A549 (cell line): ENCODE results near the gene DEDD2. TPM values are rescaled to one million over a fixed set of nuclear protein-coding genes. Genes with fewer than 3 reads are reported as not detected.

ENCODE experiments used
- ATAC-seq, 2 experiments: fragments of 200-7000 bp in 1 of 2; fragments of >200 bp in 1 of 2; cut with Nextera tagmentation in 1 of 2; cut with Tn5 transposase in 1 of 2; 3 replicates each; pipeline versions ENCODE4 v1.8.0 to v1.9.1; 2018 to 2020; ENCODE audit warnings: mild to moderate bottlenecking in 1 of 2, moderate library complexity in 1 of 2
- CTCF ChIA-PET: fragments of 300-600 bp; sonication (Branson Sonifier 250); formaldehyde crosslinking; extraction: SDS; loops from one replicate; lab custom pipeline; 2021; ENCODE audit warnings: antibody characterized with exemption, inconsistent platforms; lab: Yijun Ruan, JAX
- POLR2A ChIA-PET: fragments of 350-600 bp; formaldehyde crosslinking; extraction: SDS; loops from one replicate; lab custom pipeline; 2021; ENCODE audit warnings: antibody characterized with exemption, inconsistent platforms; lab: Yijun Ruan, JAX
- DNase-seq, 2 experiments: peaks; one replicate each; pipeline versions ENCODE4 v3.0.0 to v3.0.0-alpha.2; 2011 to 2016; ENCODE audit warnings: low read depth in 1 of 2, low spot score in 1 of 2
- FAIRE-seq: peaks from 2 replicates; lab custom pipeline; 2011; peaks lifted over from hg19 to GRCh38; lab: Jason Lieb, UNC
- H3K27ac ChIP-seq, 2 experiments: fragments of >200 bp; sonication (Bioruptor Twin); formaldehyde crosslinking; 3 replicates each; pipeline ENCODE4 v1.5.1; 2016 to 2017
- H3K4me1 ChIP-seq: fragments of >200 bp; sonication (Bioruptor Twin); formaldehyde crosslinking; 3 replicates; pipeline ENCODE4 v1.6.1; 2016
- H3K4me2 ChIP-seq: fragments of >200 bp; sonication (Bioruptor Twin); formaldehyde crosslinking; 3 replicates; pipeline ENCODE4 v1.6.1; 2016
- H3K4me3 ChIP-seq: fragments of >200 bp; sonication (Bioruptor Twin); formaldehyde crosslinking; 3 replicates; pipeline ENCODE4 v1.5.1; 2016
- H3K9me3 ChIP-seq: fragments of >200 bp; sonication (Bioruptor Twin); formaldehyde crosslinking; 3 replicates; pipeline ENCODE4 v1.6.1; 2016
- CEBPB ChIP-seq, 2 experiments: fragments of >200 bp in 1 of 2; sonication (Bioruptor Twin) in 1 of 2; formaldehyde crosslinking in 1 of 2; IDR thresholded peaks; 2 replicates each; pipeline ENCODE4 v1.6.1; 2012 to 2016
- CHD2 ChIP-seq: fragments of 150-350 bp; IDR thresholded peaks from 2 replicates; pipeline ENCODE4 v1.6.1; 2014; ENCODE audit warnings: low read length; ENCODE audit not compliant: partially characterized antibody
- FOSB ChIP-seq: fragments of 250-450 bp; sonication (Bioruptor Pico); IDR thresholded peaks from 2 replicates; pipeline ENCODE4 v1.5.0; 2020; ENCODE audit warnings: mild to moderate bottlenecking, moderate library complexity
- FOSL2 ChIP-seq, 2 experiments: fragments of 450-650 bp in 1 of 2; fragments of >200 bp in 1 of 2; sonication (Bioruptor Twin) in 1 of 2; formaldehyde crosslinking; IDR thresholded peaks; 2 replicates each; pipeline versions ENCODE4 v1.5.0 to v1.6.1; 2016 to 2020; ENCODE audit warnings: mild to moderate bottlenecking in 1 of 2, moderate library complexity in 1 of 2
- HDAC2 ChIP-seq: fragments of 200-600 bp; sonication (generic); IDR thresholded peaks from 2 replicates; pipeline ENCODE4 v1.6.1; 2016
- HEYL ChIP-seq: fragments of 250-450 bp; sonication (Bioruptor Pico); IDR thresholded peaks from 2 replicates; pipeline ENCODE4 v1.8.0; 2021; ENCODE audit warnings: mild to moderate bottlenecking, moderate library complexity
- JUN ChIP-seq, 2 experiments: fragments of >200 bp; sonication (Bioruptor Twin); formaldehyde crosslinking; IDR thresholded peaks; 2 replicates in 1 of 2; 3 replicates in 1 of 2; pipeline ENCODE4 v1.6.1; 2016 to 2017
- MAFK ChIP-seq: fragments of 450-650 bp; IDR thresholded peaks from 2 replicates; pipeline ENCODE4 v1.6.1; 2014; ENCODE audit not compliant: partially characterized antibody
- MAZ ChIP-seq: fragments of 150-350 bp; IDR thresholded peaks from 2 replicates; pipeline ENCODE4 v1.6.1; 2014; ENCODE audit warnings: antibody characterized with exemption, low read depth, low read length, borderline replicate concordance
- MYC ChIP-seq: IDR thresholded peaks from 2 replicates; pipeline ENCODE4 v1.6.1; 2012; ENCODE audit warnings: mild to moderate bottlenecking, inconsistent platforms, low read length, improper control_type of control experiment, borderline replicate concordance
- PHF8 ChIP-seq: fragments of 200-600 bp; sonication (generic); IDR thresholded peaks from 2 replicates; pipeline ENCODE4 v1.6.1; 2016; ENCODE audit warnings: low read depth, mild to moderate bottlenecking, antibody characterized with exemption, moderate library complexity, borderline replicate concordance
- POLR2A ChIP-seq: IDR thresholded peaks from 2 replicates; pipeline ENCODE4 v1.6.1; 2012; ENCODE audit warnings: mild to moderate bottlenecking, low read length
- RAD21 ChIP-seq, 2 experiments: fragments of >200 bp in 1 of 2; sonication (Bioruptor Twin) in 1 of 2; formaldehyde crosslinking in 1 of 2; IDR thresholded peaks in 1 of 2; conservative IDR thresholded peaks in 1 of 2; 2 replicates in 1 of 2; 3 replicates in 1 of 2; pipeline ENCODE4 v1.6.1; 2012 to 2018; ENCODE audit warnings: inconsistent platforms in 1 of 2
- RNF2 ChIP-seq: fragments of 200-600 bp; sonication (generic); IDR thresholded peaks from 2 replicates; pipeline ENCODE4 v1.6.1; 2016; ENCODE audit warnings: low read depth, mild to moderate bottlenecking, antibody characterized with exemption, moderate library complexity, borderline replicate concordance
- SMC3 ChIP-seq: fragments of >200 bp; sonication (Bioruptor Twin); formaldehyde crosslinking; IDR thresholded peaks from 3 replicates; pipeline ENCODE4 v1.6.1; 2018; ENCODE audit warnings: inconsistent platforms
- SREBF2 ChIP-seq: fragments of 450-650 bp; IDR thresholded peaks from 2 replicates; pipeline ENCODE4 v1.6.1; 2014; ENCODE audit warnings: mild to moderate bottlenecking, moderate library complexity
- TFCP2L1 ChIP-seq: fragments of 250-450 bp; sonication (Bioruptor Pico); IDR thresholded peaks from 2 replicates; pipeline ENCODE4 v1.5.0; 2021; ENCODE audit warnings: mild to moderate bottlenecking
- ZC3H11A ChIP-seq: fragments of 450-650 bp; IDR thresholded peaks from 2 replicates; pipeline ENCODE4 v1.6.1; 2014; ENCODE audit warnings: antibody characterized with exemption, mild to moderate bottlenecking
- ZSCAN20 ChIP-seq: fragments of 250-450 bp; sonication (Bioruptor Pico); IDR thresholded peaks from 2 replicates; pipeline ENCODE4 v1.8.0; 2022; ENCODE audit warnings: mild to moderate bottlenecking, moderate library complexity
- WGBS: methylation state at CpG from one replicate; pipeline ENCODE4 v1.1.6; 2017; ENCODE audit errors: missing lambda C conversion rate; 5-methylcytosine and 5-hydroxymethylcytosine counted together
- polyA plus RNA-seq, 4 experiments: library from polyadenylated mRNA; depleted of rRNA in 3 of 4; stranded (reverse); fragments of >200 nt; fragmentation: RNase III in 1 of 4; extraction: RNeasy Plus Mini Kit Qiagen cat#74134 plus additional on column Dnase treatment in 1 of 4; gene quantifications; 2 replicates in 3 of 4; 3 replicates in 1 of 4; pipeline ENCODE4 v1.2.3, GENCODE V29; 2011 to 2017
- TF ChIP-seq, protein P1 (sequence below): fragments of 200-600 bp; sonication (generic); IDR thresholded peaks from 2 replicates; pipeline ENCODE4 v1.6.1; 2016; ENCODE audit warnings: antibody characterized with exemption, mild to moderate bottlenecking, moderate library complexity
- TF ChIP-seq, protein P2 (sequence below): fragments of 250-450 bp; sonication (Bioruptor Pico); IDR thresholded peaks from 2 replicates; pipeline ENCODE4 v1.5.0; 2020; ENCODE audit warnings: low read depth, mild to moderate bottlenecking, moderate library complexity
- TF ChIP-seq, protein P3 (sequence below): IDR thresholded peaks from 2 replicates; pipeline ENCODE4 v1.6.1; 2012
- TF ChIP-seq, protein P4 (sequence below): IDR thresholded peaks from 2 replicates; pipeline ENCODE4 v1.6.1; 2012
- TF ChIP-seq, protein P5 (sequence below): fragments of 250-450 bp; sonication (Bioruptor Pico); IDR thresholded peaks from 2 replicates; pipeline ENCODE4 v1.5.0; 2021; ENCODE audit warnings: mild to moderate bottlenecking, moderate library complexity, borderline replicate concordance

Gene DEDD2
- polyA plus RNA-seq, 2 of the 4 experiments (the other 2 are of a cell fraction) = 30.8 to 54.1 TPM

DNA sequence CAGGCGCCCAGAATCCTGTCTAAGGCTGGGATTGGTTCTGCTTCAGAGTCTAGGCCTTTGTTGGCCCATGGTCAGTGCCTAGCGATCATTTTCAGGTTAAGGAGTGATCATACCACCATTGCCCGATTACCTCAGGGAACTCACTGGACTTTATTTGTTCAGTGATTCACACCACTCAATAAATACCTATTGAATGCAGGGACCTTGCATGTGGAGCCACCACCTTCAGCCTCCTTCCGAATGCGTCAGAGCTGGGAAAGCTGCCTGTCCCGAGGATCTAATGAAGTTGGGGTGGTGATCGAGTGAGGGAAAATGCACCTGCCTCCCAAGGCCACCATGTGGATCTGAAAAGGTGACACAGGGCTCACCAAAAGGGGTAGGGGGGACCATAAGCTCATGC, 45.2 kb downstream of the DEDD2 start:
- ATAC-seq = no peak

DNA sequence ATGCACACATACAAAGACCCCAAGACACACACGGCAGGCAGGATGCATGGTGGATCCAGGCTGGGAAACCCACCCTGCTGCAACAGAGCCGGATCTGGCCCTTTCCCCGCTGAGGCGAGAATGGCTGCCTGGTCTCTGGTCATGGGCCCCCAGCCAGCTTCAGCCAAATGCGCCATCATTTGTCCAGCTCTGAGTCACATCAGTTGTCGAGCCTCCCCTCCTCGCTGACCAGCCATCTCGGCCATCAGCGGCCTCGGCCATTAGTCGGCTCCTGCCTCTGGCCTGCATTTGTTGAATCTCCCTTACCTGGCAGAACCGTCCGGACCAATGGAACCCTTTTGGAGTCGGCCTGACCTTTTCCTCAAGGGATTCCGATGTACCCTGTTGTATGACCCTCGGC, 46.8 kb downstream of the DEDD2 start:
- H3K27ac ChIP-seq = no peak overlapping the region
- peaks cover 9% of the 10 kb centered on the region for H3K4me1 ChIP-seq
- FAIRE-seq (no peak), ATAC-seq (no peak), DNase-seq (no peak)
- H3K4me2 ChIP-seq = no peak overlapping the region
- H3K4me3 ChIP-seq = no peak overlapping the region
- ChIA-PET POLR2A (no interaction called here), CTCF (interaction anchor here (0.7 to 1.9 kb wide), 6 partner anchors 10 to 62 kb away, joined by 3 to 9 read pairs (median 4); partner anchors contain the start of gene POU2F2)
- H3K9me3 ChIP-seq = no peaks in the 10 kb centered on the region
- TF ChIP-seq CHD2 = no peak
- TF ChIP-seq, protein P1, sequence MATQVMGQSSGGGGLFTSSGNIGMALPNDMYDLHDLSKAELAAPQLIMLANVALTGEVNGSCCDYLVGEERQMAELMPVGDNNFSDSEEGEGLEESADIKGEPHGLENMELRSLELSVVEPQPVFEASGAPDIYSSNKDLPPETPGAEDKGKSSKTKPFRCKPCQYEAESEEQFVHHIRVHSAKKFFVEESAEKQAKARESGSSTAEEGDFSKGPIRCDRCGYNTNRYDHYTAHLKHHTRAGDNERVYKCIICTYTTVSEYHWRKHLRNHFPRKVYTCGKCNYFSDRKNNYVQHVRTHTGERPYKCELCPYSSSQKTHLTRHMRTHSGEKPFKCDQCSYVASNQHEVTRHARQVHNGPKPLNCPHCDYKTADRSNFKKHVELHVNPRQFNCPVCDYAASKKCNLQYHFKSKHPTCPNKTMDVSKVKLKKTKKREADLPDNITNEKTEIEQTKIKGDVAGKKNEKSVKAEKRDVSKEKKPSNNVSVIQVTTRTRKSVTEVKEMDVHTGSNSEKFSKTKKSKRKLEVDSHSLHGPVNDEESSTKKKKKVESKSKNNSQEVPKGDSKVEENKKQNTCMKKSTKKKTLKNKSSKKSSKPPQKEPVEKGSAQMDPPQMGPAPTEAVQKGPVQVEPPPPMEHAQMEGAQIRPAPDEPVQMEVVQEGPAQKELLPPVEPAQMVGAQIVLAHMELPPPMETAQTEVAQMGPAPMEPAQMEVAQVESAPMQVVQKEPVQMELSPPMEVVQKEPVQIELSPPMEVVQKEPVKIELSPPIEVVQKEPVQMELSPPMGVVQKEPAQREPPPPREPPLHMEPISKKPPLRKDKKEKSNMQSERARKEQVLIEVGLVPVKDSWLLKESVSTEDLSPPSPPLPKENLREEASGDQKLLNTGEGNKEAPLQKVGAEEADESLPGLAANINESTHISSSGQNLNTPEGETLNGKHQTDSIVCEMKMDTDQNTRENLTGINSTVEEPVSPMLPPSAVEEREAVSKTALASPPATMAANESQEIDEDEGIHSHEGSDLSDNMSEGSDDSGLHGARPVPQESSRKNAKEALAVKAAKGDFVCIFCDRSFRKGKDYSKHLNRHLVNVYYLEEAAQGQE = no peak
- TF ChIP-seq SREBF2 = no peak
- TF ChIP-seq PHF8 = no peak
- no peak for TF ChIP-seq MYC
- TF ChIP-seq RAD21 (conservative IDR thresholded peaks at IDR 0.05 in 1 of 2, IDR thresholded peaks at IDR 0.05 in 1 of 2) = no peak
- TF ChIP-seq SMC3 = no peak
- no peak for TF ChIP-seq JUN (IDR thresholded peaks at IDR 0.05)
- no peak for TF ChIP-seq HEYL (CRISPR knock-in tag)
- TF ChIP-seq CEBPB (IDR thresholded peaks at IDR 0.05) = no peak
- TF ChIP-seq ZSCAN20 (CRISPR knock-in tag) = no peak
- no peak for TF ChIP-seq FOSB (CRISPR knock-in tag)
- WGBS = 64% methylated on average over 16 of the region's 16 CpGs

More for the DNA sequence above, 45.2 kb downstream of the DEDD2 start:
- H3K4me3 ChIP-seq = no peak overlapping the region
- TF ChIP-seq HDAC2 = no peak
- TF ChIP-seq FOSL2 (IDR thresholded peaks at IDR 0.05) = no peak
- TF ChIP-seq FOSL2 (CRISPR knock-in tag; IDR thresholded peaks at IDR 0.05) = 0 out of 2 replicates have a peak, but pooled peaks have one; percentile 15
- TF ChIP-seq, protein P2, sequence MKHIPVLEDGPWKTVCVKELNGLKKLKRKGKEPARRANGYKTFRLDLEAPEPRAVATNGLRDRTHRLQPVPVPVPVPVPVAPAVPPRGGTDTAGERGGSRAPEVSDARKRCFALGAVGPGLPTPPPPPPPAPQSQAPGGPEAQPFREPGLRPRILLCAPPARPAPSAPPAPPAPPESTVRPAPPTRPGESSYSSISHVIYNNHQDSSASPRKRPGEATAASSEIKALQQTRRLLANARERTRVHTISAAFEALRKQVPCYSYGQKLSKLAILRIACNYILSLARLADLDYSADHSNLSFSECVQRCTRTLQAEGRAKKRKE = no peak
- TF ChIP-seq RAD21 (conservative IDR thresholded peaks at IDR 0.05 in 1 of 2, IDR thresholded peaks at IDR 0.05 in 1 of 2) = no peak
- ChIA-PET POLR2A (interaction anchor here (1.2 kb wide), 1 partner anchor 225 kb away, joined by 3 read pairs; no protein-coding TSS in a partner anchor), CTCF (interaction anchor here (0.7 to 1.5 kb wide), 9 partner anchors 13 to 345 kb away, joined by 3 to 8 read pairs (median 4); partner anchors contain the start of gene POU2F2)
- no peaks in the 10 kb centered on the region for H3K9me3 ChIP-seq
- no peak overlapping the region for H3K27ac ChIP-seq
- FAIRE-seq (peak; percentile 67), DNase-seq (no peak)
- 60% methylated on average over 7 of the region's 7 CpGs for WGBS
- H3K4me1 ChIP-seq = peaks cover 15% of the 10 kb centered on the region
- no peak overlapping the region for H3K4me2 ChIP-seq

DNA sequence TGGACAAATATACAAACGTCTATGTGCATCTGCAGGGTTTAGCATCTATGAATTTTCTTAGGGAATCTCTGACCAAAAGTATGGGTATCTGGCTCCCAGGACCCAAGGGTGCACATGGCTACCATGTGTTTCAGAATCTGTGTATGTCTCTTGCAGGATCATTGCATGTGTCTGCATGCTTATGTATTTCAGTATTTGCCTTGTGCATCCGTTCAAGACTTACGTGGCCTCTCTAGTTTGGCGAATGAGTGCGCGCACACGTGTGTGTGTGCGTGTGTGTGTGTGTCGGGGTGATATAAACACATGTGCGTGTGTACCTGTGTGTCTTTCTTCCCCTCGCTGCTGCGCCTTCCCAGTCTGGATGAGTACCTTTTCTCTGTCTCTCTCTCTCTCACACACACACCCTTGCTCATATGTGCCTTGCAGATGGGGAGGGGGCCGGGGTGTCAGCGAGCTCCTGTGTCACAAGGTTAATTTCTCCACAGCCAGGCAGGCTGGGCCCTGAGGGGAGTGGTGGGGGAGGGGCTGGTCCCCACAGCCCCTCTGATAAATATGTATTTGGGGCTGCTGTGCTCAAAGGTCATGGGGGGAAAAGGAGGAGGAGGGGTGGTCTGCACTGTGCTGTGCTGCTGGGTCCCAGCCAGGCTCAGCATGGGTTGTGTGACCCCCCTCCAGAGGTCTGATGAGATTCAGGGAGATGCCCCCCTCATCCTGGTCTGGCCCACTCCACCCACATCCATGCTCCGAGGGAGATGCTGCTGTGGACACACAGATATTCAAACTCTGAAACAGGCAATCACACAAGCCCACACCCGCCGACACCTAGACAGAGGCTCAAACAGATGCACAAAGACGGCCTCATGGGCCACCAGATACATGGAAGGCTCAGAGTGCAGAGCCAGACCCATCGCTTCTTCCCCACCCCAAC, 47.7 kb downstream of the DEDD2 start:
- DNase-seq = no peak
- peak; percentile 36 for FAIRE-seq
- WGBS = 60% methylated on average over 19 of the region's 19 CpGs
- Histone ChIP-seq H3K4me3 (no peak overlapping the region), H3K27ac (no peak overlapping the region), H3K4me2 (no peak overlapping the region), H3K4me1 (peaks cover 6% of the 10 kb centered on the region; the same call in 1 of the 3 replicates), H3K9me3 (no peaks in the 10 kb centered on the region)
- no peak for ATAC-seq
- CTCF ChIA-PET = interaction anchor here (0.7 to 1.9 kb wide), 5 partner anchors 11 to 61 kb away, joined by 3 to 9 read pairs (median 4); no protein-coding TSS in a partner anchor
- POLR2A ChIA-PET = no interaction called here
- TF ChIP-seq, protein P3, sequence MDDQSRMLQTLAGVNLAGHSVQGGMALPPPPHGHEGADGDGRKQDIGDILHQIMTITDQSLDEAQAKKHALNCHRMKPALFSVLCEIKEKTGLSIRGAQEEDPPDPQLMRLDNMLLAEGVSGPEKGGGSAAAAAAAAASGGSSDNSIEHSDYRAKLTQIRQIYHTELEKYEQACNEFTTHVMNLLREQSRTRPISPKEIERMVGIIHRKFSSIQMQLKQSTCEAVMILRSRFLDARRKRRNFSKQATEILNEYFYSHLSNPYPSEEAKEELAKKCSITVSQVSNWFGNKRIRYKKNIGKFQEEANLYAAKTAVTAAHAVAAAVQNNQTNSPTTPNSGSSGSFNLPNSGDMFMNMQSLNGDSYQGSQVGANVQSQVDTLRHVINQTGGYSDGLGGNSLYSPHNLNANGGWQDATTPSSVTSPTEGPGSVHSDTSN = no peak
- TF ChIP-seq RNF2 = no peak
- no peak for TF ChIP-seq MAZ
- no peak for TF ChIP-seq ZC3H11A
- no peak for TF ChIP-seq POLR2A
- TF ChIP-seq FOSL2 (IDR thresholded peaks at IDR 0.05) = no peak
- no peak for TF ChIP-seq FOSL2 (CRISPR knock-in tag; IDR thresholded peaks at IDR 0.05)
- TF ChIP-seq, protein P4, sequence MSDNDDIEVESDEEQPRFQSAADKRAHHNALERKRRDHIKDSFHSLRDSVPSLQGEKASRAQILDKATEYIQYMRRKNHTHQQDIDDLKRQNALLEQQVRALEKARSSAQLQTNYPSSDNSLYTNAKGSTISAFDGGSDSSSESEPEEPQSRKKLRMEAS = no peak
- TF ChIP-seq, protein P5, sequence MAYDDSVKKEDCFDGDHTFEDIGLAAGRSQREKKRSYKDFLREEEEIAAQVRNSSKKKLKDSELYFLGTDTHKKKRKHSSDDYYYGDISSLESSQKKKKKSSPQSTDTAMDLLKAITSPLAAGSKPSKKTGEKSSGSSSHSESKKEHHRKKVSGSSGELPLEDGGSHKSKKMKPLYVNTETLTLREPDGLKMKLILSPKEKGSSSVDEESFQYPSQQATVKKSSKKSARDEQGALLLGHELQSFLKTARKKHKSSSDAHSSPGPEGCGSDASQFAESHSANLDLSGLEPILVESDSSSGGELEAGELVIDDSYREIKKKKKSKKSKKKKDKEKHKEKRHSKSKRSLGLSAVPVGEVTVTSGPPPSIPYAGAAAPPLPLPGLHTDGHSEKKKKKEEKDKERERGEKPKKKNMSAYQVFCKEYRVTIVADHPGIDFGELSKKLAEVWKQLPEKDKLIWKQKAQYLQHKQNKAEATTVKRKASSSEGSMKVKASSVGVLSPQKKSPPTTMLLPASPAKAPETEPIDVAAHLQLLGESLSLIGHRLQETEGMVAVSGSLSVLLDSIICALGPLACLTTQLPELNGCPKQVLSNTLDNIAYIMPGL (CRISPR knock-in tag) = no peak
- TF ChIP-seq TFCP2L1 (CRISPR knock-in tag) = no peak
- no peak for TF ChIP-seq MAFK
